ENCODE results near the gene ARID1B. TPM values are rescaled to one million over a fixed set of nuclear protein-coding genes. Genes with fewer than 3 reads are reported as not detected.

The ARID1B gene
- total RNA-seq, 4 donors from 2014 or later = 157 to 315 (median 206) TPM

DNA sequence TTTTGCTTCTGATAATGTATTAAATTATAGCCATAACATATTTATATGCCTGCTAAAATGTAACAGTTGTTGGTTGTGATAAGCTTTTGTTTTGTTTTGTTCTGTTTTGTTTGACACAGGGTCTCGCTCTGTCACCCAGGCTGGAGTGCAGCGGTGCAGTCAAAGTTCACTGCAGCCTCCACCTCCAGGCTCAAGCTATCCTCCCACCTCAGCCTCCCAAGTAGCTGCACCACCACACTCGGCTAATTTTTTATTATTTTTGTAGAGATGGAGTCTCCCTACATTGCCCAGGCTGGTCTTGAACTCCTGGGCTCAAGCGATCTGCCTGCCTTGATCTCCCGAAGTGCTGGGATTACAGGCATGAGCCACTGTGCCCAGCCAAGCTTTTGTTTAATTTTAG lies 157.8 kb downstream of the ARID1B start:
- no peak for DNase-seq
- H3K36me3 ChIP-seq = no peaks in the 10 kb centered on the region
- H3K4me1 ChIP-seq = peaks cover 47 to 49% of the 10 kb centered on the region in 2 donors
- TF ChIP-seq CTCF (IDR thresholded peaks at IDR 0.05) (no peak), POLR2A (IDR thresholded peaks at IDR 0.05) (no peak)
- intact Hi-C loops (cut with DNase I) = no loop called here
- H3K27ac ChIP-seq = peak overlapping the region; percentile 13 to 76 (median 66)
- WGBS, 2 donors = 91 to 92% methylated on average over 5 of the region's 5 CpGs
- H3K4me3 ChIP-seq (replicated peaks in 1 of 3) = no peak overlapping the region
- no peaks in the 10 kb centered on the region for H3K9me3 ChIP-seq
- no peaks in the 10 kb centered on the region for H3K27me3 ChIP-seq

- intact Hi-C loops (cut with DNase I) = no loop called here
- no peak overlapping the region for H3K4me3 ChIP-seq (replicated peaks in 1 of 3)
- no peak overlapping the region for H3K27ac ChIP-seq
- no peaks in the 10 kb centered on the region for H3K9me3 ChIP-seq
- no peaks in the 10 kb centered on the region for H3K36me3 ChIP-seq
- H3K4me1 ChIP-seq = peaks cover 44 to 55% of the 10 kb centered on the region in 2 donors
- H3K27me3 ChIP-seq = no peaks in the 10 kb centered on the region
- WGBS, 2 donors = 49 to 56% methylated on average over 1 of the region's 1 CpG
- DNase-seq = no peak
- TF ChIP-seq CTCF (IDR thresholded peaks at IDR 0.05) (no peak), POLR2A (IDR thresholded peaks at IDR 0.05) (no peak)
Observed at GRCh38 chr6:156938143-156938542, 161.0 kb downstream of the ARID1B start.

- no peaks in the 10 kb centered on the region for H3K9me3 ChIP-seq
- no peaks in the 10 kb centered on the region for H3K27me3 ChIP-seq
- no peak for DNase-seq
- no peaks in the 10 kb centered on the region for H3K36me3 ChIP-seq
- no peak overlapping the region for H3K27ac ChIP-seq
- TF ChIP-seq CTCF (IDR thresholded peaks at IDR 0.05) (no peak), POLR2A (IDR thresholded peaks at IDR 0.05) (no peak)
- 79 to 80% methylated on average over 5 of the region's 5 CpGs for WGBS, 2 donors
- H3K4me3 ChIP-seq (replicated peaks in 1 of 3) = no peak overlapping the region
- intact Hi-C loops (cut with DNase I) = no loop called here
- peaks cover 25 to 43% of the 10 kb centered on the region in 2 donors for H3K4me1 ChIP-seq
Observed at GRCh38 chr6:156940221-156940620, 163.0 kb downstream of the ARID1B start.

- WGBS, 2 donors = 90 to 95% methylated on average over 2 of the region's 2 CpGs
- H3K4me1 ChIP-seq = peaks cover 22 to 35% of the 10 kb centered on the region in 2 donors
Observed at GRCh38 chr6:156942266-156942665, 165.1 kb downstream of the ARID1B start.

DNA sequence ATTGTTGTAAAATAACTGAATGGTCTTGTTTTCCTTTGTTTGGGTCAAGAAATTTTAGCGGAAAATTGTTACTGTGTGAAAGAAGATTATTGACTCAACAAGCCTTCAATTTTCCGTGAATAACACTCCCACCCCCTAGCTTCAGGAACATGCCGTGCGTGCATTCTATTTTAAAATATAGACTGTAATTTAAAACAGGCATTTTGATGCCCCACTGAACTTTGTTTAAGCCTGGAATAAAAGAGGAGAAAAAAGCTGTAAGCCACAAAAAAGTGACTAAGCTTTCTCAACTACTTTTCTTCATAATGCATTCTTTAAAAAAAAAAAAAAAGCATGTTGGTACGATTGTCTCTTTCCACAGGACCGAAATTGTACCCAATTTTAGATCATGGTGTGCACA lies 166.0 kb downstream of the ARID1B start:
- H3K27me3 ChIP-seq = no peaks in the 10 kb centered on the region
- no peaks in the 10 kb centered on the region for H3K9me3 ChIP-seq
- no peak for DNase-seq
- peaks cover 14 to 32% of the 10 kb centered on the region in 2 donors for H3K4me1 ChIP-seq
- no peaks in the 10 kb centered on the region for H3K36me3 ChIP-seq
- intact Hi-C loops (cut with DNase I) = no loop called here
- TF ChIP-seq POLR2A (IDR thresholded peaks at IDR 0.05) (no peak), CTCF (IDR thresholded peaks at IDR 0.05) (no peak)
- WGBS, 2 donors = 90% methylated on average over 6 of the region's 6 CpGs
- no peak overlapping the region for H3K27ac ChIP-seq
- no peak overlapping the region for H3K4me3 ChIP-seq (replicated peaks in 1 of 3)

More at GRCh38 chr6:156942266-156942665, 165.1 kb downstream of the ARID1B start:
- no peak for TF ChIP-seq POLR2A (IDR thresholded peaks at IDR 0.05)
- Histone ChIP-seq H3K9me3 (no peaks in the 10 kb centered on the region), H3K4me3 (replicated peaks in 1 of 3) (no peak overlapping the region), H3K27ac (no peak overlapping the region), H3K27me3 (no peaks in the 10 kb centered on the region), H3K36me3 (no peaks in the 10 kb centered on the region)
- no peak for DNase-seq
- intact Hi-C loops (cut with DNase I) = no loop called here

GRCh38 chr6:156943816-156944215 lies 166.6 kb downstream of the ARID1B start:
- DNase-seq = no peak
- H3K36me3 ChIP-seq = no peaks in the 10 kb centered on the region
- TF ChIP-seq POLR2A (IDR thresholded peaks at IDR 0.05) (no peak), CTCF (IDR thresholded peaks at IDR 0.05) (no peak)
- H3K27ac ChIP-seq = no peak overlapping the region
- no peaks in the 10 kb centered on the region for H3K9me3 ChIP-seq
- WGBS, 2 donors = 78 to 90% methylated on average over 4 of the region's 4 CpGs
- H3K4me3 ChIP-seq (replicated peaks in 1 of 3) = no peak overlapping the region
- intact Hi-C loops (cut with DNase I) = no loop called here
- H3K4me1 ChIP-seq = peaks cover 20 to 33% of the 10 kb centered on the region in 2 donors
- H3K27me3 ChIP-seq = no peaks in the 10 kb centered on the region
